Testis (tissue), 3 donors: ENCODE data around the gene TBC1D22A. TPM values are rescaled to one million over a fixed set of nuclear protein-coding genes. Genes with fewer than 3 reads are reported as not detected.

Experiments used
- DNase-seq: peaks from one replicate; pipeline ENCODE4 v3.0.0-alpha.2; 2019
- H3K27ac ChIP-seq, 2 donors: fragments of 200-600 bp; sonication (generic); one replicate each; pipeline ENCODE4 v1.5.1; 2019
- H3K27me3 ChIP-seq: fragments of 200-600 bp; sonication (generic); one replicate; pipeline ENCODE4 v1.5.1; 2019
- H3K36me3 ChIP-seq: fragments of 200-600 bp; sonication (generic); one replicate; pipeline ENCODE4 v1.5.1; 2017; ENCODE audit warnings: low read depth; ENCODE audit errors: missing control alignments
- H3K4me1 ChIP-seq: fragments of 200-600 bp; sonication (generic); one replicate; pipeline ENCODE4 v1.5.1; 2019
- H3K4me3 ChIP-seq, 2 donors: fragments of 200-600 bp; sonication (generic); one replicate each; pipeline ENCODE4 v1.5.1; 2017 to 2019
- H3K9me3 ChIP-seq: fragments of 200-600 bp; sonication (generic); one replicate; pipeline ENCODE4 v1.5.1; 2017
- CTCF ChIP-seq, 3 experiments: fragments of 450-650 bp in 2 of 3; fragments of 200-600 bp in 1 of 3; sonication (generic) in 1 of 3; IDR thresholded peaks; one replicate each; pipeline ENCODE4 v1.5.1; 2016 to 2019; ENCODE audit warnings: antibody characterized with exemption in 3 of 3, mild to moderate bottlenecking in 2 of 3, moderate library complexity in 1 of 3
- POLR2A ChIP-seq: fragments of 450-650 bp; IDR thresholded peaks from one replicate; pipeline ENCODE4 v1.6.1; 2017; ENCODE audit warnings: antibody characterized with exemption, mild to moderate bottlenecking, moderate library complexity
- WGBS, 2 donors: methylation state at CpG; one replicate each; pipeline ENCODE4 v1.1.5; 2018; 5-methylcytosine and 5-hydroxymethylcytosine counted together
- intact Hi-C: fragments of 100-400 bp; cut with DNase I; formaldehyde crosslinking; loops from one replicate; pipeline ENCODE4 v1.15.1; 2023; ENCODE audit warnings: low total_unique reads
- polyA plus RNA-seq: library from polyadenylated mRNA; stranded (reverse); fragments of 350-450 nt; fragmentation: Illumina TruSeq; extraction: RNeasy Lipid Tissue Mini Kit (QIAGEN cat#74804); gene quantifications from one replicate; pipeline ENCODE4 v1.2.3, GENCODE V29; 2014; ENCODE audit warnings: low read depth, low replicate concordance; ENCODE audit not compliant: insufficient read depth
- total RNA-seq, 2 donors: library from RNA; depleted of rRNA; stranded (reverse); fragments of >200 nt; gene quantifications; one replicate each; pipeline ENCODE4 v1.2.3, GENCODE V29; 2016

Gene TBC1D22A
- total and polyA plus RNA-seq, 3 donors from 2014 or later, result 16.6 to 32.8 (median 28.5) TPM

- WGBS, 2 donors, result 82 to 100% methylated on average over 2 to 8 of the region's 8 CpGs
Observed at GRCh38 chr22:46971764-46972125, 209.3 kb downstream of the TBC1D22A start.

GRCh38 chr22:46972256-46972655, 209.8 kb downstream of the TBC1D22A start:
- H3K36me3 ChIP-seq, result no peaks in the 10 kb centered on the region
- WGBS, 2 donors, result 90 to 95% methylated on average over 17 of the region's 17 CpGs
- no peak for DNase-seq
- H3K9me3 ChIP-seq, result no peaks in the 10 kb centered on the region
- H3K27ac ChIP-seq, result no peak overlapping the region
- no peak for TF ChIP-seq POLR2A
- no peak for TF ChIP-seq CTCF (IDR thresholded peaks at IDR 0.05)
- H3K4me3 ChIP-seq, result no peak overlapping the region
- H3K4me1 ChIP-seq, result peaks cover 14% of the 10 kb centered on the region
- intact Hi-C loops, result no loop called here
- H3K27me3 ChIP-seq, result no peaks in the 10 kb centered on the region

More at GRCh38 chr22:46971764-46972125, 209.3 kb downstream of the TBC1D22A start:
- Histone ChIP-seq H3K27ac (peak overlapping the region; percentile 50 to 69), H3K9me3 (no peaks in the 10 kb centered on the region), H3K27me3 (no peaks in the 10 kb centered on the region), H3K4me1 (peaks cover 14% of the 10 kb centered on the region), H3K4me3 (no peak overlapping the region), H3K36me3 (no peaks in the 10 kb centered on the region)
- intact Hi-C loops, result no loop called here
- no peak for TF ChIP-seq CTCF (IDR thresholded peaks at IDR 0.05)
- no peak for TF ChIP-seq POLR2A
- no peak for DNase-seq

- Histone ChIP-seq H3K4me1 (peaks cover 14% of the 10 kb centered on the region), H3K9me3 (no peaks in the 10 kb centered on the region), H3K4me3 (no peak overlapping the region), H3K36me3 (no peaks in the 10 kb centered on the region), H3K27me3 (no peaks in the 10 kb centered on the region), H3K27ac (no peak overlapping the region)
- WGBS, 2 donors, result 93 to 94% methylated on average over 24 to 32 of the region's 32 CpGs
- DNase-seq, result no peak
- intact Hi-C loops, result no loop called here
- TF ChIP-seq CTCF (IDR thresholded peaks at IDR 0.05) (no peak), POLR2A (no peak)
Observed at GRCh38 chr22:46972901-46973831, 210.7 kb downstream of the TBC1D22A start.

GRCh38 chr22:46974077-46974476, 211.6 kb downstream of the TBC1D22A start:
- intact Hi-C loops, result no loop called here
- H3K4me1 ChIP-seq, result peaks cover 14% of the 10 kb centered on the region
- H3K4me3 ChIP-seq, result no peak overlapping the region
- H3K36me3 ChIP-seq, result no peaks in the 10 kb centered on the region
- 89 to 93% methylated on average over 12 to 20 of the region's 20 CpGs for WGBS, 2 donors
- no peaks in the 10 kb centered on the region for H3K27me3 ChIP-seq
- DNase-seq, result no peak
- no peak for TF ChIP-seq CTCF (IDR thresholded peaks at IDR 0.05)
- no peak for TF ChIP-seq POLR2A
- H3K27ac ChIP-seq, result no peak overlapping the region
- no peaks in the 10 kb centered on the region for H3K9me3 ChIP-seq
